Tibial nerve (tissue), 4 donors: ENCODE results near the gene RPS6KA2. TPM values are rescaled to one million over a fixed set of nuclear protein-coding genes. Genes with fewer than 3 reads are reported as not detected.
"Not testable (repeated sequence)": the region's sequence is repeated elsewhere in the genome, so short reads cannot be mapped to it uniquely, and the experiment has no call there.

ENCODE experiments used
- DNase-seq, 2 donors: peaks; one replicate each; pipeline ENCODE4 v3.0.0-alpha.2; 2019; ENCODE audit warnings: low spot score in 2 of 2
- H3K27ac ChIP-seq, 4 donors: fragments of 200-600 bp; sonication (generic) in 3 of 4; one replicate each; pipeline ENCODE4 v1.5.1; 2017 to 2019; ENCODE audit warnings: mild to moderate bottlenecking in 1 of 4
- H3K27me3 ChIP-seq, 2 donors: fragments of 200-600 bp; sonication (generic) in 1 of 2; one replicate each; pipeline versions ENCODE4 v1.5.1 to v1.6.0; 2017 to 2019
- H3K36me3 ChIP-seq, 3 donors: fragments of 200-600 bp; sonication (generic); one replicate each; pipeline ENCODE4 v1.5.1; 2018 to 2019
- H3K4me1 ChIP-seq, 4 donors: fragments of 200-600 bp; sonication (generic) in 3 of 4; one replicate each; pipeline ENCODE4 v1.5.1; 2017 to 2019
- H3K4me3 ChIP-seq, 4 donors: fragments of 200-600 bp; sonication (generic) in 3 of 4; one replicate each; pipeline ENCODE4 v1.5.1; 2017 to 2019; ENCODE audit warnings: mild to moderate bottlenecking in 1 of 4, moderate library complexity in 1 of 4
- H3K9me3 ChIP-seq, 4 donors: fragments of 200-600 bp; sonication (generic) in 3 of 4; one replicate each; pipeline ENCODE4 v1.5.1; 2017 to 2019
- EP300 ChIP-seq, 2 donors: sonication (generic); formaldehyde crosslinking; IDR thresholded peaks; one replicate each; pipeline ENCODE4 v1.6.1; 2017; ENCODE audit warnings: antibody characterized with exemption in 2 of 2, mild to moderate bottlenecking in 1 of 2
- POLR2A ChIP-seq, 2 donors: fragments of 450-650 bp; IDR thresholded peaks; one replicate each; pipeline ENCODE4 v1.6.1; 2017; ENCODE audit warnings: antibody characterized with exemption in 2 of 2, mild to moderate bottlenecking in 2 of 2, moderate library complexity in 2 of 2
- WGBS, 2 donors: methylation state at CpG; one replicate each; pipeline ENCODE4 v1.1.5; 2018; 5-methylcytosine and 5-hydroxymethylcytosine counted together
- total RNA-seq, 4 donors: library from RNA; depleted of rRNA; stranded (reverse); fragments of >200 nt; gene quantifications; one replicate each; pipeline ENCODE4 v1.1.0, GENCODE V29; 2016
- TF ChIP-seq, protein P1 (sequence below), 5 experiments: fragments of 200-600 bp in 3 of 5; fragments of 450-650 bp in 2 of 5; sonication (generic) in 3 of 5; IDR thresholded peaks; one replicate each; pipeline ENCODE4 v1.5.1; 2016 to 2019; ENCODE audit warnings: antibody characterized with exemption in 5 of 5, mild to moderate bottlenecking in 3 of 5, moderate library complexity in 2 of 5

RPS6KA2 gene
- total RNA-seq, 4 donors from 2014 or later = 89.6 to 153 (median 103) TPM

DNA sequence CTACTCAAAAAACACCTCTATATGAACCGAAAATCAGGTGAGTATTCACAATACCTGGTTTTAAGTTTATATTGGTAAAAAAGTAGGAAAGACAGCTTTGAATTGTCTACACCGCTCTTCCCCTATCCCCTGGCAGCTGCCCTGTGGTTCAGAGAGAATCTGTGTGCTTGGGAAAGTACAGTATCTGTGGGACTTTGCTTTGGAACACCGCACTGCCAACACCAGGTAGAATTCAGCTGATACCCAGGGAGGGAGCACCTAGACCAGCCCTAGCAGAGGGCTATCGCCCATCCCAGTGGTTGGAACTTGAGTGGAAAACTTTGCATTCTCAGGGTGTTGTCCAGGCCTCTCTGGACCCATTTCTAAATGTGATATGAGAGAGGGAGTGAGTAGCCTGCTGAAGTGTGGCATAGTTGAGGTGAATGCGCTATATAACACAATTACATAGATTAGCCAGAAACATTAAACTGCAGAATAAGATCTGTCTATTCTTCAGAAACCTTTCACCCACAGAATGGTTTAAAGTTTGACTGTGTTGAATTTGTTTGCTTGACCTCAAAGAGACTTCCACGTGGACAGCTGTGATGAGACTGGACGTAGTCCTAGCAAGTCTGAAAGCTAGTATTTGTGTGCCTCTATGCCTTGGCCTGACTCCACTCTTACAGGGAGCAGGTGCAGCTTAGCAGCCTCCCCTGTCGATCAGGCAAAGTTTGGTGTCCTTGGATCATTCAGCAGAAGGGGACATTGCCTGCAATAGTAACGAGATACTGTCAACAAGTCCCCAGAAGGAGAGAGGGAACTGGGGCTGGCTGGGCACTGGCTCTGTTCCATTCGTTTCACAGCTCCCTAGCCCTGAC is 232.8 kb downstream of the RPS6KA2 start:
- WGBS, 2 donors = 69 to 73% methylated on average over 10 of the region's 10 CpGs
- H3K36me3 ChIP-seq = no peaks in the 10 kb centered on the region
- no peak overlapping the region for H3K27ac ChIP-seq
- no peak overlapping the region for H3K4me3 ChIP-seq
- no peaks in the 10 kb centered on the region for H3K27me3 ChIP-seq
- no peak for DNase-seq
- no peaks in the 10 kb centered on the region for H3K9me3 ChIP-seq
- TF ChIP-seq, protein P1, sequence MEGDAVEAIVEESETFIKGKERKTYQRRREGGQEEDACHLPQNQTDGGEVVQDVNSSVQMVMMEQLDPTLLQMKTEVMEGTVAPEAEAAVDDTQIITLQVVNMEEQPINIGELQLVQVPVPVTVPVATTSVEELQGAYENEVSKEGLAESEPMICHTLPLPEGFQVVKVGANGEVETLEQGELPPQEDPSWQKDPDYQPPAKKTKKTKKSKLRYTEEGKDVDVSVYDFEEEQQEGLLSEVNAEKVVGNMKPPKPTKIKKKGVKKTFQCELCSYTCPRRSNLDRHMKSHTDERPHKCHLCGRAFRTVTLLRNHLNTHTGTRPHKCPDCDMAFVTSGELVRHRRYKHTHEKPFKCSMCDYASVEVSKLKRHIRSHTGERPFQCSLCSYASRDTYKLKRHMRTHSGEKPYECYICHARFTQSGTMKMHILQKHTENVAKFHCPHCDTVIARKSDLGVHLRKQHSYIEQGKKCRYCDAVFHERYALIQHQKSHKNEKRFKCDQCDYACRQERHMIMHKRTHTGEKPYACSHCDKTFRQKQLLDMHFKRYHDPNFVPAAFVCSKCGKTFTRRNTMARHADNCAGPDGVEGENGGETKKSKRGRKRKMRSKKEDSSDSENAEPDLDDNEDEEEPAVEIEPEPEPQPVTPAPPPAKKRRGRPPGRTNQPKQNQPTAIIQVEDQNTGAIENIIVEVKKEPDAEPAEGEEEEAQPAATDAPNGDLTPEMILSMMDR (IDR thresholded peaks at IDR 0.05) = no peak
- no peak for TF ChIP-seq POLR2A (IDR thresholded peaks at IDR 0.05)
- TF ChIP-seq EP300 (IDR thresholded peaks at IDR 0.05) = no peak
- no peaks in the 10 kb centered on the region for H3K4me1 ChIP-seq

DNA sequence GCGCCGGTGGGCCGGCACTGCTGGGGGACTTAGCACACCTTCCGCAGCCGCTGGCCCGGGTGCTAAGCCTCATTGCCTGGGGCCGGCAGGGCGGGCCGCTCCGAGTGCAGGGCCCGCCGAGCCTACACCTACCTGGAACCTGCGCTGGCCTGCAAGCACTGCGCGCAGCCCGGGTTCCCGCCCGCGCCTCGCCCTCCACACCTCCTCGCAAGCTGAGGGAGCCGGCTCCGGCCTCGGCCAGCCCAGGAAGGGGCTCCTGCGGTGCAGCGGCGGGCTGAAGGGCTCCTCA is 233.6 kb downstream of the RPS6KA2 start:
- no peak overlapping the region for H3K27ac ChIP-seq
- no peak for DNase-seq
- H3K4me1 ChIP-seq = no peaks in the 10 kb centered on the region
- TF ChIP-seq EP300 (IDR thresholded peaks at IDR 0.05) (no peak), POLR2A (IDR thresholded peaks at IDR 0.05) (no peak)
- 87 to 93% methylated on average over 17 to 24 of the region's 27 CpGs for WGBS, 2 donors
- no peaks in the 10 kb centered on the region for H3K27me3 ChIP-seq
- H3K4me3 ChIP-seq = no peak overlapping the region
- H3K9me3 ChIP-seq = no peaks in the 10 kb centered on the region
- no peaks in the 10 kb centered on the region for H3K36me3 ChIP-seq

DNA sequence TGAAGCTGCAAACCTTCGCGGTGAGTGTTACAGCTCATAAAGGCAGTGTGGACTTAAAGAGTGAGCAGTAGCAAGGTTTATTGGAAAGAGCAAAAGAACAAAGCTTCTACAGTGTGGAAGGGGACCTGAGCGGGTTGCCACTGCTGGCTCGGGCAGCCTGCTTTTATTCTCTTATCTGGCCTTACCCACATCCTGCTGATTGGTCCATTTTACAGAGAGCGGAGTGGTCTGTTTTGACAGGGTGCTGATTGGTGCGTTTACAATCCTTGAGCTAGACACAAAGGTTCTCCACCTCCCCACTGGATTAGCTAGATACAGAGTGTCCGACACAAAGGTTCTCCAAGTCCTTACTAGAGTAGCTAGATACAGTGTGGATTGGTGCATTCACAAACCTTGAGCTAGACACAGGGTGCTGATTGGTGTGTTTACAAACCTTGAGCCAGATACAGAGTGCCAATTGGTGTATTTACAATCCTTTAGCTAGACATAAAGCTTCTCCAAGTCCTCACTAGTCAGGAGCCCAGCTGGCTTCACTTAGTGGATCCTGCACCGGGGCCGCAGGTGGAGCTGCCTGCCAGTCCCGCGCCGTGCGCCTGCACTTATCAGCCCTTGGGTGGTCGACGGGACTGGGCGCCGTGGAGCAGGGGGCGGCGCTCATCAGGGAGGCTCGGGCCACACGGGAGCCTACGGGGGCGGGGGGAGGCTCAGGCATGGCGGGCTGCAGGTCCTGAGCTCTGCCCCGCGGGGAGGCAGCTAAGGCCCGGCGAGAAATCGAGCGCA is 234.1 kb downstream of the RPS6KA2 start:
- H3K9me3 ChIP-seq, H3K27ac ChIP-seq, DNase-seq, H3K4me3 ChIP-seq, H3K36me3 ChIP-seq, H3K4me1 ChIP-seq, H3K27me3 ChIP-seq: not testable (repeated sequence)
- 87 to 91% methylated on average over 14 to 21 of the region's 30 CpGs for WGBS, 2 donors

DNA sequence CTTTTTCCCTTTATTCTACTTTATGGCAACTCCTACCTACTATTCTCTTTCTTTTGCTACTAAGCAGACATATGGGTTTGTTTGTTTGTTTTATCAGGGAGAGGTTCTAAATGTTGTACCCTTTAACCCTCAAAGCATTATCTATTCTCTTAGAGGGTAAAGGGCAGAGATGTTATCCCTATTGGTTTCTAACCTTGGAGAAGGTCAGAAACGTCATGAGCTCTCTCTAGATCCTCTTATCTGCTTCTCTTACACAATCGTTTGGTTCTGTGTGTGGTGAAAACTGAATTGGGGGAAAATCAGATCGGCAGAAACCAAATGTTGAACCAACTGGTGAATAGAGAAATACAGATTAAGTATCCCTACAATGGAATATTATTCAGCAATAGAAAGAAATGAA is 237.9 kb downstream of the RPS6KA2 start:
- Histone ChIP-seq H3K4me3 (no peak overlapping the region), H3K9me3 (no peaks in the 10 kb centered on the region), H3K27ac (no peak overlapping the region), H3K36me3 (no peaks in the 10 kb centered on the region), H3K27me3 (no peaks in the 10 kb centered on the region), H3K4me1 (peaks cover 0 to 3% (median 0%) of the 10 kb centered on the region in 4 donors)
- 55 to 61% methylated on average over 3 of the region's 3 CpGs for WGBS, 2 donors
- TF ChIP-seq, protein P1 (IDR thresholded peaks at IDR 0.05) = no peak
- TF ChIP-seq POLR2A (IDR thresholded peaks at IDR 0.05) (no peak), EP300 (IDR thresholded peaks at IDR 0.05) (no peak)
- DNase-seq = no peak

DNA sequence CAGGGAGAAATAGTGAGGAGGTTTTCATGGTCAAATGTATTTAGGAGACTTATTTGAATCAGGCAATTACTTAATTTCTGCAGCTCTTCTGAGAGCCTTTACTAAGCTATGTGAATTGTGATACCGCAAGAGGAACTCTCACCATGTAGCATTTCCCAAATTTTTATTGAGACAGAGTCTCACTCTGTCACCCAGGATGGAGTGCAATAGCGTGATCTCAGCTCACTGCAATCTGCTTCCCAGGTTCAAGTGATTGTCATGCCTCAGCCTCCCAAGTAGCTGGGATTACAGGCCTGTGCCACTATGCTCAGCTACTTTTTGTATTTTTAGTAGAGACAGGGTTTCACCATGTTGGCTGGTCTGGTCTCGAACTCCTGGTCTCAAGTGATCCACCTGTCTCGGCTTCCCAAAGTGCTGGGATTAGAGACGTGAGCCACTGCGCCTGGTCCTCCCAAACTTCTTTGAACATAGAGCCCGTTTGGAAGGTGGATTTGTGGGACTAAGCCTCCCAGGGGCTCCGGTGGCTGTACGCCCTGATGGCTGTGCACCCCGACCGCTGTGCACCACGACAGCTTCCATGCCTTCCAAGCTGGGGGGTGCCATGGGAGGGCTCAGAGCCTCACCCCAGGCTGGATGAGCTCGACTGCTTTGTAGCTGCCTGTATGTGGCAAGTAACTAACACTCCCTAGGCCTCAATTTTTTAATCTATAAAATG is 238.6 kb downstream of the RPS6KA2 start:
- no peak overlapping the region for H3K27ac ChIP-seq
- peaks cover 0 to 9% (median 0%) of the 10 kb centered on the region in 4 donors for H3K4me1 ChIP-seq
- no peaks in the 10 kb centered on the region for H3K9me3 ChIP-seq
- TF ChIP-seq, protein P1 (IDR thresholded peaks at IDR 0.05) = no peak
- TF ChIP-seq POLR2A (IDR thresholded peaks at IDR 0.05) (no peak), EP300 (IDR thresholded peaks at IDR 0.05) (no peak)
- no peak for DNase-seq
- no peaks in the 10 kb centered on the region for H3K27me3 ChIP-seq
- H3K36me3 ChIP-seq = no peaks in the 10 kb centered on the region
- WGBS, 2 donors = 91 to 92% methylated on average over 13 of the region's 13 CpGs
- H3K4me3 ChIP-seq = no peak overlapping the region
